ENCODE data around the gene FOXRED2. TPM values are rescaled to one million over a fixed set of nuclear protein-coding genes. Genes with fewer than 3 reads are reported as not detected.

Gene FOXRED2
- total and polyA plus RNA-seq, 2 of the 4 experiments (the other 2 are of a cell fraction): 1.6 to 4.0 TPM

DNA sequence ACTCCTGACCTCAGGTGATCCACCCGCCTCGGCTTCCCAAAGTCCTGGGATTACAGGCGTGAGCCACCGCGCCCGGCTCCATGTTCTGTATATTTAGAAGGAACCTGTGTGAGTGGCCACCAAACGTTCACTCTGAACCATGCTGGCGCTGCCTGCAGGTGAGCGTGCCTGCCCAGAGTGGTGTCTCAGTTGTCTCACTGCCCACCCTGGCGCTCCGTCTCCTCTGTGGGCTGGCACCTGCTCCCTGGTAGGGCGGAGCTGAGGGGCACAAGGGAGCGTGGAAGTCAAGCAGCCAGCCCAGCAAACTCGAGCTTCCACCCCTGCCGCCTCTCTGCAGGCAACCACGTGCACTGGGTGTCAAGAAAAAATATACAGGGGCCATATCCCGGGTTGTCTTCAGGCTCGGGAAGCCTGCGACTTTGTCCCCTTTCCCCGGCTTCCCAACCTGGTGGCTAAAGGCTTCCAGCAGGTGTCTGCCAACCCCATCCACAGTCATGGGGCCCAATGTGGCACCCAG lies 42.1 kb downstream of the FOXRED2 start (continued):
- TF ChIP-seq, protein P1, sequence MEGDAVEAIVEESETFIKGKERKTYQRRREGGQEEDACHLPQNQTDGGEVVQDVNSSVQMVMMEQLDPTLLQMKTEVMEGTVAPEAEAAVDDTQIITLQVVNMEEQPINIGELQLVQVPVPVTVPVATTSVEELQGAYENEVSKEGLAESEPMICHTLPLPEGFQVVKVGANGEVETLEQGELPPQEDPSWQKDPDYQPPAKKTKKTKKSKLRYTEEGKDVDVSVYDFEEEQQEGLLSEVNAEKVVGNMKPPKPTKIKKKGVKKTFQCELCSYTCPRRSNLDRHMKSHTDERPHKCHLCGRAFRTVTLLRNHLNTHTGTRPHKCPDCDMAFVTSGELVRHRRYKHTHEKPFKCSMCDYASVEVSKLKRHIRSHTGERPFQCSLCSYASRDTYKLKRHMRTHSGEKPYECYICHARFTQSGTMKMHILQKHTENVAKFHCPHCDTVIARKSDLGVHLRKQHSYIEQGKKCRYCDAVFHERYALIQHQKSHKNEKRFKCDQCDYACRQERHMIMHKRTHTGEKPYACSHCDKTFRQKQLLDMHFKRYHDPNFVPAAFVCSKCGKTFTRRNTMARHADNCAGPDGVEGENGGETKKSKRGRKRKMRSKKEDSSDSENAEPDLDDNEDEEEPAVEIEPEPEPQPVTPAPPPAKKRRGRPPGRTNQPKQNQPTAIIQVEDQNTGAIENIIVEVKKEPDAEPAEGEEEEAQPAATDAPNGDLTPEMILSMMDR (conservative IDR thresholded peaks at IDR 0.05; ENCODE audit: low read depth, low read length): no peak

DNA sequence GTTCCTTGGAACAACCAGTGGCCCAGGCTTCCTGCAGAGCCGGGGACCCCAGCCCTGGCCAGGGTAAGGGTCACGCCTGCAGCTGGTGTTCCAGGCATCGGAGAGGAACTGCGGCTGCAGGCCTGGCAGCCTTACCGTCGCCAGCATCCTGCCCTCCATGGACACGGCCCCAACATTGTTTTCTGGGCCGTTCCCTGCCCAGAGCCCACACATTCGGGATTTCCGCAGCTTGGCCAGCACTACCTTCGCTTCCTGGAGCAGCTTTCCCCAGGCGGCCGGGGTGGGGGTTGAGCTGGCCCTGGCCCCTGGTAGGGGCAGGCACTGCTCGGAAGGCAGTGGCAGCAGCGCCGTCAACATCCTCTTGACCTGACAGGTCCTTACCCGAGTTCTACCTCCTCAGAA lies 43.1 kb downstream of the FOXRED2 start:
- intact Hi-C loops (cut with micrococcal nuclease) (no loop called here), dilution Hi-C loops (cut with HindIII; ENCODE audit: low sequenced_read_pairs, unreplicated experiment) (no loop called here), in situ Hi-C loops (cut with MboI; ENCODE audit: low sequenced_read_pairs) (no loop called here)
- Histone ChIP-seq H3K9me3 (ENCODE audit: control insufficient read depth, insufficient read depth, low read length) (no peaks in the 10 kb centered on the region), H3K36me3 (ENCODE audit: control insufficient read depth, insufficient read depth, low read length) (no peaks in the 10 kb centered on the region), H2AK5ac (ENCODE audit: low read depth, low read length) (peak overlapping the region; percentile 99), H3K18ac (ENCODE audit: low read depth, low read length) (no peak overlapping the region), H4K8ac (ENCODE audit: low read depth in 2 of 2, low read length in 2 of 2) (peak overlapping the region in 1 of 2 experiments; percentile 26; a peak in 1 of 4 replicates), H2BK5ac (ENCODE audit: low read depth, low read length, poor library complexity, severe bottlenecking) (peak overlapping the region; percentile 43), H3K4me1 (ENCODE audit: control insufficient read depth, insufficient read depth, low read length) (peaks cover 41% of the 10 kb centered on the region), H3K14ac (replicated peaks; ENCODE audit: low read depth, low read length) (peak overlapping the region; percentile 60), H2AK9ac (replicated peaks; ENCODE audit: low read depth, low read length, poor library complexity) (peak overlapping the region; percentile 73), H3K4me3 (ENCODE audit: insufficient read depth, low read depth, low read length) (no peak overlapping the region), H3K23ac (ENCODE audit: low read depth, low read length) (0 out of 2 replicates have a peak overlapping the region, but pooled peaks have one; percentile 29), H4K20me1 (ENCODE audit: insufficient read depth, low read length) (peaks cover 7% of the 10 kb centered on the region), H3K27me3 (ENCODE audit: control insufficient read depth, insufficient read depth, low read length) (no peaks in the 10 kb centered on the region), H3K27ac (ENCODE audit: insufficient read depth, low read length) (no peak overlapping the region), H4K5ac (ENCODE audit: low read depth, low read length) (no peak overlapping the region), H3K9me1 (ENCODE audit: insufficient read depth, low read length) (peaks cover 32% of the 10 kb centered on the region), H3K56ac (ENCODE audit: extremely low read depth, insufficient read depth, low read length) (no peak overlapping the region), H3K79me1 (ENCODE audit: low read depth in 1 of 2, low read length in 2 of 2) (peaks cover 11 to 68% of the 10 kb centered on the region in 2 experiments; a peak in 3 of 4 replicates), H2AFZ (replicated peaks; ENCODE audit: low read length, poor library complexity) (peak overlapping the region; percentile 33), H2BK20ac (ENCODE audit: low read depth, low read length) (peak overlapping the region; percentile 93), H3K4me2 (ENCODE audit: low read depth, low read length) (no peak overlapping the region), H4K91ac (ENCODE audit: insufficient read depth, low read depth, low read length) (peak overlapping the region; percentile 89), H2BK15ac (ENCODE audit: low read depth, low read length) (peak overlapping the region; percentile 66; the same call in 2 of the 3 replicates), H2BK120ac (ENCODE audit: low read depth, low read length) (peak overlapping the region; percentile 91), H3K9ac (ENCODE audit: low read depth, low read length) (no peak overlapping the region), H3K4ac (ENCODE audit: low read depth, low read length) (peak overlapping the region; percentile 97)
- ATAC-seq (ENCODE audit: low read depth): no peak
- no TSS peak for BruUV-seq (replicated peaks)
- no peak for DNase-seq
- WGBS, 2 experiments (ENCODE audit: extremely low coverage in 2 of 2, insufficient read length in 1 of 2): 89% methylated on average over 10 of the region's 17 CpGs; no CpG with 5 or more reads in 1 of the 2 experiments
- POLR2A ChIA-PET (ENCODE audit: unreplicated experiment): interaction anchor here (1.3 kb wide), 1 partner anchor 76 kb away, joined by 4 read pairs; the partner anchor contains the start of gene MYH9
- CTCF ChIA-PET: interaction anchor here (0.6 kb wide), 1 partner anchor 246 kb away, joined by 3 read pairs; no protein-coding TSS in a partner anchor
- TF ChIP-seq BHLHE40 (IDR thresholded peaks at IDR 0.05; ENCODE audit: low read depth, low read length): no peak
- TF ChIP-seq, protein P2, sequence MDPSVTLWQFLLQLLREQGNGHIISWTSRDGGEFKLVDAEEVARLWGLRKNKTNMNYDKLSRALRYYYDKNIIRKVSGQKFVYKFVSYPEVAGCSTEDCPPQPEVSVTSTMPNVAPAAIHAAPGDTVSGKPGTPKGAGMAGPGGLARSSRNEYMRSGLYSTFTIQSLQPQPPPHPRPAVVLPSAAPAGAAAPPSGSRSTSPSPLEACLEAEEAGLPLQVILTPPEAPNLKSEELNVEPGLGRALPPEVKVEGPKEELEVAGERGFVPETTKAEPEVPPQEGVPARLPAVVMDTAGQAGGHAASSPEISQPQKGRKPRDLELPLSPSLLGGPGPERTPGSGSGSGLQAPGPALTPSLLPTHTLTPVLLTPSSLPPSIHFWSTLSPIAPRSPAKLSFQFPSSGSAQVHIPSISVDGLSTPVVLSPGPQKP (IDR thresholded peaks at IDR 0.05; ENCODE audit: borderline replicate concordance, low read depth, low read length): no peak
- TF ChIP-seq MAZ (IDR thresholded peaks at IDR 0.05; ENCODE audit: borderline replicate concordance, low read depth, low read length): no peak
- TF ChIP-seq, protein P1 (conservative IDR thresholded peaks at IDR 0.05; ENCODE audit: low read depth, low read length): no peak
- TF ChIP-seq SMC3 (IDR thresholded peaks at IDR 0.05; ENCODE audit: low read depth, low read length): no peak
- no peak for TF ChIP-seq CHD1 (IDR thresholded peaks at IDR 0.05; ENCODE audit: low read depth, low read length)
- TF ChIP-seq MXI1 (IDR thresholded peaks at IDR 0.05; ENCODE audit: borderline replicate concordance, low read depth, low read length): no peak
- TF ChIP-seq, protein P3, sequence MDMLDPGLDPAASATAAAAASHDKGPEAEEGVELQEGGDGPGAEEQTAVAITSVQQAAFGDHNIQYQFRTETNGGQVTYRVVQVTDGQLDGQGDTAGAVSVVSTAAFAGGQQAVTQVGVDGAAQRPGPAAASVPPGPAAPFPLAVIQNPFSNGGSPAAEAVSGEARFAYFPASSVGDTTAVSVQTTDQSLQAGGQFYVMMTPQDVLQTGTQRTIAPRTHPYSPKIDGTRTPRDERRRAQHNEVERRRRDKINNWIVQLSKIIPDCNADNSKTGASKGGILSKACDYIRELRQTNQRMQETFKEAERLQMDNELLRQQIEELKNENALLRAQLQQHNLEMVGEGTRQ (IDR thresholded peaks at IDR 0.05; ENCODE audit: low read depth, low read length): no peak
